Measurements from ENCODE around the gene SMYD3. TPM values are rescaled to one million over a fixed set of nuclear protein-coding genes. Genes with fewer than 3 reads are reported as not detected.

Gene SMYD3
- total and polyA plus RNA-seq, 9 of the 15 experiments (the other 6 are each of a cell fraction or from before 2014, with no cell fraction given), result 128 to 440 (median 197) TPM

GRCh38 chr1:246214708-246215509 lies 292.2 kb downstream of the SMYD3 start (continued):
- TF ChIP-seq ZNF699 (CRISPR knock-in tag; IDR thresholded peaks at IDR 0.05; ENCODE audit: insufficient replicate concordance), result no peak
- TF ChIP-seq NFRKB (IDR thresholded peaks at IDR 0.05; ENCODE audit: low read depth), result peak; percentile 86
- TF ChIP-seq ATF1 (CRISPR knock-in tag; IDR thresholded peaks at IDR 0.05), result no peak
- TF ChIP-seq ATF1 (tag; IDR thresholded peaks at IDR 0.05), result peak; percentile 76
- peak; percentile 78; the same call in 1 of the 2 replicates for TF ChIP-seq ZNF76 (CRISPR knock-in tag; IDR thresholded peaks at IDR 0.05; ENCODE audit: borderline replicate concordance)
- TF ChIP-seq MLX (CRISPR knock-in tag; conservative IDR thresholded peaks at IDR 0.05), result no peak
- TF ChIP-seq HMG20B (CRISPR knock-in tag; IDR thresholded peaks at IDR 0.05), result no peak
- no peak for TF ChIP-seq HNRNPL (IDR thresholded peaks at IDR 0.05; ENCODE audit: low read depth, low read length)
- TF ChIP-seq RBM14 (IDR thresholded peaks at IDR 0.05; ENCODE audit: borderline replicate concordance, insufficient read depth, low read depth, low read length), result no peak
- 0 out of 2 replicates have a peak, but pooled peaks have one; percentile 18 for TF ChIP-seq CREB3 (tag; conservative IDR thresholded peaks at IDR 0.05; ENCODE audit: low read depth)
- no peak for TF ChIP-seq ZBTB1 (CRISPR knock-in tag; IDR thresholded peaks at IDR 0.05; ENCODE audit: borderline replicate concordance, low read depth)
- TF ChIP-seq ZBTB43 (CRISPR knock-in tag; IDR thresholded peaks at IDR 0.05), result no peak
- peak; percentile 85 for TF ChIP-seq CBFA2T2 (conservative IDR thresholded peaks at IDR 0.05)
- no peak for TF ChIP-seq KAT2B (IDR thresholded peaks at IDR 0.05; ENCODE audit: low read depth, low read length)
- TF ChIP-seq TCF3 (CRISPR knock-in tag; IDR thresholded peaks at IDR 0.05), result peak; percentile 92
- TF ChIP-seq MAZ (CRISPR knock-in tag; conservative IDR thresholded peaks at IDR 0.05 in 1 of 2, IDR thresholded peaks at IDR 0.05 in 1 of 2), result peak; percentile 48 to 50; a peak in 3 of 4 replicates
- 0 out of 2 replicates have a peak, but pooled peaks have one; percentile 16 for TF ChIP-seq JUNB (CRISPR knock-in tag; conservative IDR thresholded peaks at IDR 0.05)
- TF ChIP-seq PHTF2 (CRISPR knock-in tag; IDR thresholded peaks at IDR 0.05), result no peak
- no peak for TF ChIP-seq NR3C1 (CRISPR knock-in tag; IDR thresholded peaks at IDR 0.05)

Data from K562 (cell line).